SK-N-SH (cell line): ENCODE results near the gene PTPN4.

Experiments used
- CTCF ChIP-seq: fragments of 200-600 bp; sonication (generic); IDR thresholded peaks from 2 replicates; pipeline ENCODE4 v1.6.1; 2017; ENCODE audit warnings: antibody characterized with exemption, mild to moderate bottlenecking, moderate library complexity
- EP300 ChIP-seq, 2 experiments: IDR thresholded peaks; 2 replicates each; pipeline versions ENCODE4 v1.4.0 to v1.6.1; 2012; ENCODE audit warnings: borderline replicate concordance in 1 of 2, low read depth in 1 of 2, low read length in 1 of 2
- JUND ChIP-seq: IDR thresholded peaks from 2 replicates; pipeline ENCODE4 v1.4.0; 2012
- REST ChIP-seq: IDR thresholded peaks from 2 replicates; pipeline ENCODE4 v1.6.1; 2012; ENCODE audit warnings: mild to moderate bottlenecking, low read depth, low read length, moderate library complexity
- SIN3A ChIP-seq: IDR thresholded peaks from 2 replicates; pipeline ENCODE4 v1.6.1; 2012; ENCODE audit warnings: low read depth, mild to moderate bottlenecking, low read length, moderate library complexity, borderline replicate concordance

- no peak for TF ChIP-seq EP300 (IDR thresholded peaks at IDR 0.05; ENCODE audit: borderline replicate concordance in 1 of 2, low read depth in 1 of 2, low read length in 1 of 2)
- TF ChIP-seq CTCF, result no peak
- TF ChIP-seq SIN3A, result no peak
- no peak for TF ChIP-seq JUND
- TF ChIP-seq REST, result no peak
These were observed 154.5 kb downstream of the PTPN4 start for GRCh38 chr2:119914266-119914665.
